NT2/D1 (cell line): Measurements from ENCODE around the gene TPRA1.
A peak's percentile ranks its signal among the peaks of the same experiment; 100 is the strongest.

ENCODE experiments used
- DNase-seq: peaks from one replicate; pipeline ENCODE4 v3.0.0-alpha.2; 2011; ENCODE audit warnings: low read depth, low spot score
- H3K27me3 ChIP-seq: 2 replicates; pipeline ENCODE4 v1.6.0; 2011; ENCODE audit warnings: mild to moderate bottlenecking; ENCODE audit not compliant: insufficient read length, insufficient read depth
- H3K36me3 ChIP-seq: 2 replicates; pipeline ENCODE4 v1.6.1; 2011; ENCODE audit warnings: mild to moderate bottlenecking, low read length, mixed read lengths; ENCODE audit not compliant: insufficient read depth, insufficient read length
- H3K4me1 ChIP-seq: 2 replicates; pipeline ENCODE4 v1.5.1; 2011; ENCODE audit not compliant: insufficient read depth, insufficient read length
- H3K4me3 ChIP-seq: 2 replicates; pipeline ENCODE4 v1.5.1; 2011; ENCODE audit warnings: low read depth; ENCODE audit not compliant: insufficient read length
- H3K9ac ChIP-seq: 2 replicates; pipeline ENCODE4 v1.6.0; 2011; ENCODE audit warnings: low read depth; ENCODE audit not compliant: insufficient read length
- H3K9me3 ChIP-seq: 2 replicates; pipeline ENCODE4 v1.5.1; 2011; ENCODE audit warnings: mild to moderate bottlenecking, low read length; ENCODE audit not compliant: insufficient read depth
- SUZ12 ChIP-seq: IDR thresholded peaks from 2 replicates; pipeline ENCODE4 v1.6.1; 2011; ENCODE audit not compliant: insufficient read length, insufficient read depth; ENCODE audit errors: extremely low read depth
- YY1 ChIP-seq: IDR thresholded peaks from 2 replicates; pipeline ENCODE4 v1.6.1; 2011; ENCODE audit not compliant: insufficient read length, insufficient read depth
- ZNF274 ChIP-seq: IDR thresholded peaks from 2 replicates; pipeline ENCODE4 v1.6.1; 2011; ENCODE audit warnings: mild to moderate bottlenecking, low read depth, low read length

TPRA1 gene

GRCh38 chr3:127578168-127578567 lies 12.4 kb downstream of the TPRA1 start:
- H3K4me1 ChIP-seq: peaks cover 17% of the 10 kb centered on the region
- no peak for DNase-seq
- no peak overlapping the region for H3K9ac ChIP-seq
- H3K36me3 ChIP-seq: peaks cover 69% of the 10 kb centered on the region
- H3K4me3 ChIP-seq: no peak overlapping the region
- H3K27me3 ChIP-seq: no peaks in the 10 kb centered on the region
- H3K9me3 ChIP-seq: no peaks in the 10 kb centered on the region
- no peak for TF ChIP-seq YY1
- TF ChIP-seq ZNF274: no peak
- TF ChIP-seq SUZ12: no peak

GRCh38 chr3:127577448-127577847 lies 13.1 kb downstream of the TPRA1 start:
- TF ChIP-seq ZNF274 (no peak), SUZ12 (no peak), YY1 (no peak)
- no peak for DNase-seq
- Histone ChIP-seq H3K4me1 (peaks cover 19% of the 10 kb centered on the region), H3K27me3 (no peaks in the 10 kb centered on the region), H3K9ac (no peak overlapping the region), H3K4me3 (no peak overlapping the region), H3K36me3 (peaks cover 76% of the 10 kb centered on the region), H3K9me3 (no peaks in the 10 kb centered on the region)

GRCh38 chr3:127574880-127575878 lies 15.4 kb downstream of the TPRA1 start:
- H3K27me3 ChIP-seq: no peaks in the 10 kb centered on the region
- no peak overlapping the region for H3K9ac ChIP-seq
- peaks cover 18% of the 10 kb centered on the region for H3K4me1 ChIP-seq
- H3K9me3 ChIP-seq: no peaks in the 10 kb centered on the region
- no peak for TF ChIP-seq SUZ12
- no peak for TF ChIP-seq ZNF274
- TF ChIP-seq YY1: no peak
- DNase-seq: peak; percentile 78
- H3K4me3 ChIP-seq: no peak overlapping the region
- H3K36me3 ChIP-seq: peaks cover 87% of the 10 kb centered on the region

- no peak overlapping the region for H3K9ac ChIP-seq
- H3K27me3 ChIP-seq: no peaks in the 10 kb centered on the region
- no peak overlapping the region for H3K4me3 ChIP-seq
- H3K36me3 ChIP-seq: peaks cover 77% of the 10 kb centered on the region
- H3K9me3 ChIP-seq: no peaks in the 10 kb centered on the region
- TF ChIP-seq ZNF274 (no peak), YY1 (no peak), SUZ12 (no peak)
- H3K4me1 ChIP-seq: peaks cover 14% of the 10 kb centered on the region
- DNase-seq: no peak
Measured at GRCh38 chr3:127573912-127574311, 16.6 kb downstream of the TPRA1 start.

GRCh38 chr3:127573401-127573800 lies 17.1 kb downstream of the TPRA1 start:
- Histone ChIP-seq H3K36me3 (peaks cover 72% of the 10 kb centered on the region), H3K4me3 (no peak overlapping the region)

GRCh38 chr3:127572735-127573134 lies 17.8 kb downstream of the TPRA1 start:
- TF ChIP-seq YY1 (no peak), SUZ12 (no peak), ZNF274 (no peak)
- no peak overlapping the region for H3K4me3 ChIP-seq
- H3K4me1 ChIP-seq: peaks cover 14% of the 10 kb centered on the region
- no peak for DNase-seq
- H3K9me3 ChIP-seq: no peaks in the 10 kb centered on the region
- H3K36me3 ChIP-seq: peaks cover 65% of the 10 kb centered on the region
- no peak overlapping the region for H3K9ac ChIP-seq
- H3K27me3 ChIP-seq: no peaks in the 10 kb centered on the region

More at GRCh38 chr3:127573401-127573800, 17.1 kb downstream of the TPRA1 start:
- TF ChIP-seq YY1: no peak
- TF ChIP-seq SUZ12: no peak
- TF ChIP-seq ZNF274: no peak
- DNase-seq: no peak
- Histone ChIP-seq H3K4me1 (peaks cover 14% of the 10 kb centered on the region), H3K9ac (no peak overlapping the region), H3K27me3 (no peaks in the 10 kb centered on the region), H3K9me3 (no peaks in the 10 kb centered on the region)

- no peak overlapping the region for H3K4me3 ChIP-seq
- peaks cover 60% of the 10 kb centered on the region for H3K36me3 ChIP-seq
- DNase-seq: no peak
- no peaks in the 10 kb centered on the region for H3K27me3 ChIP-seq
- H3K9me3 ChIP-seq: no peaks in the 10 kb centered on the region
- TF ChIP-seq YY1 (no peak), ZNF274 (no peak), SUZ12 (no peak)
- peaks cover 14% of the 10 kb centered on the region for H3K4me1 ChIP-seq
- no peak overlapping the region for H3K9ac ChIP-seq
Measured at GRCh38 chr3:127572186-127572585, 18.3 kb downstream of the TPRA1 start.
